ENCODE results near the gene KRTAP1-4. TPM values are rescaled to one million over a fixed set of nuclear protein-coding genes. Genes with fewer than 3 reads are reported as not detected.

The KRTAP1-4 gene
- total RNA-seq, 2 donors from 2014 or later: not detected

DNA sequence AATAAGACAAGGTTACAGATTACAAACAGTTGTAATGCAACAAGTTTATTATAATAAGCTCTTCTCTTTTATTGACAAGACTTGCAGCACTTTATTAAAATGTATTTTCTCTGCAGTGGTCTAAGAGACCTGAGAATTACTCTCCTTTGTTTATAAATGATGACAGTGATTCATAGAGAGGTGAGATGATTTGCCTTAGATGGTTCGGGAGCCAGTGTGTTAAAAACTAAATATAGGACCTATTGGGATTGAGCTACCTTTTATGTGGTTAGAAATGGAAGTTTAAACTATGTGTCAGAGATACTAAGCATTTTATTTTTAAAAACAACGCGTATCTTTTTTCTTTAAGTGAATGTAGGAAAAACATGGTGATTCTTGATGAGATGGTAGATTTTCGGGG, 33.2 kb downstream of the KRTAP1-4 start:
- H3K27ac ChIP-seq: no peak overlapping the region
- no peaks in the 10 kb centered on the region for H3K27me3 ChIP-seq
- no peaks in the 10 kb centered on the region for H3K4me1 ChIP-seq
- no peak for DNase-seq (ENCODE audit: low spot score)
- H3K9me3 ChIP-seq: no peaks in the 10 kb centered on the region
- no peak overlapping the region for H3K4me3 ChIP-seq
- TF ChIP-seq, protein P1, sequence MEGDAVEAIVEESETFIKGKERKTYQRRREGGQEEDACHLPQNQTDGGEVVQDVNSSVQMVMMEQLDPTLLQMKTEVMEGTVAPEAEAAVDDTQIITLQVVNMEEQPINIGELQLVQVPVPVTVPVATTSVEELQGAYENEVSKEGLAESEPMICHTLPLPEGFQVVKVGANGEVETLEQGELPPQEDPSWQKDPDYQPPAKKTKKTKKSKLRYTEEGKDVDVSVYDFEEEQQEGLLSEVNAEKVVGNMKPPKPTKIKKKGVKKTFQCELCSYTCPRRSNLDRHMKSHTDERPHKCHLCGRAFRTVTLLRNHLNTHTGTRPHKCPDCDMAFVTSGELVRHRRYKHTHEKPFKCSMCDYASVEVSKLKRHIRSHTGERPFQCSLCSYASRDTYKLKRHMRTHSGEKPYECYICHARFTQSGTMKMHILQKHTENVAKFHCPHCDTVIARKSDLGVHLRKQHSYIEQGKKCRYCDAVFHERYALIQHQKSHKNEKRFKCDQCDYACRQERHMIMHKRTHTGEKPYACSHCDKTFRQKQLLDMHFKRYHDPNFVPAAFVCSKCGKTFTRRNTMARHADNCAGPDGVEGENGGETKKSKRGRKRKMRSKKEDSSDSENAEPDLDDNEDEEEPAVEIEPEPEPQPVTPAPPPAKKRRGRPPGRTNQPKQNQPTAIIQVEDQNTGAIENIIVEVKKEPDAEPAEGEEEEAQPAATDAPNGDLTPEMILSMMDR (IDR thresholded peaks at IDR 0.05): no peak
- H3K36me3 ChIP-seq: no peaks in the 10 kb centered on the region

DNA sequence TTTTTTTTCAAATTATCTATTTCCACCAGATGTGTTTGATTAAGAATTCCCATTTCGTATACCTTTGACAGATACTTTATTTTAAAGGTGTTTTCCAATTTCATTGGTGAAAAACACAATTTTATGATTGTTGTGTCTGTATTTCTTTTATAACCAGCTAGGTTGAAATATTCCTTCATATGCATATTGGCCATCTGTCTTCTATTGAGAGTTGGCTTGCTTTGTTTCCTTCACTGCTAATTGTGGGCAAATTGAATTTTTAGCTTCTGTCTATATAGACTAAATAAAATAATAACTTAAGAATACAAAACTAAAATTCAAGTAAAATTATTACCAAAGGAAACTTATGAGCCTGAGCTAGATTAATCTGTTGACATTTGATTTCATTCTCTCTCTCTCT, 34.9 kb downstream of the KRTAP1-4 start:
- TF ChIP-seq, protein P1 (IDR thresholded peaks at IDR 0.05): no peak
- Histone ChIP-seq H3K9me3 (no peaks in the 10 kb centered on the region), H3K27me3 (no peaks in the 10 kb centered on the region), H3K27ac (no peak overlapping the region), H3K36me3 (no peaks in the 10 kb centered on the region), H3K4me3 (no peak overlapping the region), H3K4me1 (no peaks in the 10 kb centered on the region)
- DNase-seq (ENCODE audit: low spot score): no peak

DNA sequence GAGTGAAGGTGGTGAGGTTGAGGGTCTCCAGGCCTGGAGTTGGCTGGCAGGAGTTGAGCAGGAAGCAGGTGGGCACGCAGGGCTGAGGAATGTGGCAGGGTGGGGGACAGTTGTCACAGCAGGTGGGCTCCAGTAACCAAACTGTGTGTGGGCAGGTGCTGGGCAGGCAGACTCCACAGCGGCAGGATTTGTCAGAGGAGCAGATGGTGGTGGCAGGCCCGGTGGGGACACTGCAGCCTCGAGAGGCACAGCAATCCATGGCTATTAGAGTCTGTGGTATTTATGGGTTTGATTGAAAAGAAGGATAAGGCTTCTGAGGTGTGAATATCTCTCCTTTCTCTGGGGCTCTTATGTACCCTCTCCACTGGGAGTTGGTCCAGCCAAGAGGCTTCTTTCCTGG, 36.2 kb downstream of the KRTAP1-4 start, which contains the start of gene KRTAP3-3:
Gene KRTAP3-3, minus strand, starts transcription at position 326 of the 400 bp plus-strand sequence. Its CDS starts 67 bp downstream, at position 259.
- Histone ChIP-seq H3K27ac (no peak within 1 kb of the TSS), H3K9me3 (no peaks in the 10 kb centered on the region), H3K36me3 (no peaks in the 10 kb centered on the region), H3K4me3 (no peak within 1 kb of the TSS), H3K4me1 (no peaks in the 10 kb centered on the region), H3K27me3 (no peaks in the 10 kb centered on the region)
- TF ChIP-seq, protein P1 (IDR thresholded peaks at IDR 0.05): no peak
- DNase-seq (ENCODE audit: low spot score): no peak

DNA sequence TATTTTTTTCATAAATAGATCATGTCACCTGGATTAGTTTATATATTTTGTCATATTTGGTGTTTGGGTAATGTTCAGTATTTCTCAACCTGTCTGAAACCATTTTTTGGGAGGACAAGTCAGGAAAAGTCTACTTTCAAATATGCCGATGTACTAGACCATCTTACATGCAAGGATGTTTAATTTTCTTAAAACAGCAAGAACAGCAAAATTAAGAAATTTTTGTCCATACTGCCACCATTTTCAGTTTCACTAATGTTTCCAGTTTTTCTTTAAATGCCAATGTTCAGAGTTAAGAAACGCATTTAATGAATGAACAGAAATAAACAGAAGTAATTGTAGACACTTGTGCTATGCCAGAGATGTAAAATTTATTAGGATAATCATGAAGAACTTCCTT, 36.9 kb downstream of the KRTAP1-4 start:
- Histone ChIP-seq H3K36me3 (no peaks in the 10 kb centered on the region), H3K9me3 (no peaks in the 10 kb centered on the region), H3K27ac (no peak overlapping the region), H3K27me3 (no peaks in the 10 kb centered on the region), H3K4me1 (no peaks in the 10 kb centered on the region), H3K4me3 (no peak overlapping the region)
- TF ChIP-seq, protein P1 (IDR thresholded peaks at IDR 0.05): no peak
- DNase-seq (ENCODE audit: low spot score): no peak

DNA sequence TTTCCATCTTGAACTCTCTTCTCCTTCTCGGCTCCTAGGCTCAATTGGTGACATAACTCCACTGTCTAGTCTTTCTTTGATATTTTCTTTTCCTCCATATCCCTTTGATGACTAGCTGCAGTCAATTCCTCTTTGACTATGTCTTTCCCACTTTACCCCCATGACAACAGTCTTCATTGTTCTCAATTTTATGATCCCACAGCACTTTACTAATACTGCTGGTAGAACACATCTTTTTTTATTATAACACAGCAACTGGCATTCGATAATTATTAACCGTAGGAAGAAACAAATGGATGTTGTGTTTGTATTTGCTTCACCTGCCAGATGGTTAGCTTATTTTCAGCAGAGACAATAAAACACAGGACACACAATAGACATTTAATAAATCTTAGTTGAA, 37.3 kb downstream of the KRTAP1-4 start:
- Histone ChIP-seq H3K27me3 (no peaks in the 10 kb centered on the region), H3K27ac (no peak overlapping the region), H3K9me3 (no peaks in the 10 kb centered on the region), H3K36me3 (no peaks in the 10 kb centered on the region), H3K4me1 (no peaks in the 10 kb centered on the region), H3K4me3 (no peak overlapping the region)
- DNase-seq (ENCODE audit: low spot score): no peak
- TF ChIP-seq, protein P1 (IDR thresholded peaks at IDR 0.05): no peak

DNA sequence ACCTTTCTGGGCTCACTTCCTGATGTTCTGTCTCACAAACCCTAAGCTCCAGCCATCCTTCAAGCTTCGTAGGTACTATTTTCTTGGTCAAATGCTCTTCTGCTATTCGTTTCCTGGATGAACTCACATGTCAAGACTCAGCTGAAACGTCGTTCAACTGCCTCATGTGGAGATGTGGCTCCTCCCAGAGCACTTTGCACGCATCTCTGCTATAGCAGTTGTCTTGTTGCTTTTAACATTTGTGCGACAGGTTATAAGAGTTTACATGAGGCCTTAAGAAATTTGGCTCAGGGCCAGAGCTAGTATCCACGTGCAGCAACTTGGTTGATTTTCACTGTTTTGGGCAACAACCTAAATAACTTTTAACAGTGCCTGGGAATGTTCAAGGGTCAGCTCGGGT, 43.1 kb downstream of the KRTAP1-4 start:
- H3K27me3 ChIP-seq: no peaks in the 10 kb centered on the region

More for the DNA sequence above, 43.1 kb downstream of the KRTAP1-4 start:
- Histone ChIP-seq H3K9me3 (no peaks in the 10 kb centered on the region), H3K4me1 (no peaks in the 10 kb centered on the region), H3K36me3 (no peaks in the 10 kb centered on the region), H3K27ac (no peak overlapping the region), H3K4me3 (no peak overlapping the region)
- TF ChIP-seq, protein P1 (IDR thresholded peaks at IDR 0.05): no peak
- no peak for DNase-seq (ENCODE audit: low spot score)

Measured in right atrium auricular region (tissue), 2 donors.